Measurements from ENCODE around the gene RAB7B. TPM values are rescaled to one million over a fixed set of nuclear protein-coding genes. Genes with fewer than 3 reads are reported as not detected.

RAB7B gene
- total and polyA plus RNA-seq, 9 donors, result 0.12 to 11.5 (median 3.6) TPM

- H3K4me3 ChIP-seq, result no peak overlapping the region
- no peaks in the 10 kb centered on the region for H3K4me1 ChIP-seq (ENCODE audit: insufficient read depth)
- intact Hi-C loops (cut with DNase I), result no loop called here
- H3K36me3 ChIP-seq, result no peaks in the 10 kb centered on the region
- H3K9me3 ChIP-seq, result no peaks in the 10 kb centered on the region
- H3K27me3 ChIP-seq, result no peaks in the 10 kb centered on the region
- 90 to 98% (median 93%) methylated on average over 3 of the region's 3 CpGs for WGBS, 3 donors
- no peak overlapping the region for H3K27ac ChIP-seq
- TF ChIP-seq EP300 (IDR thresholded peaks at IDR 0.05) (no peak), POLR2A (IDR thresholded peaks at IDR 0.05) (no peak)
- TF ChIP-seq, protein P1, sequence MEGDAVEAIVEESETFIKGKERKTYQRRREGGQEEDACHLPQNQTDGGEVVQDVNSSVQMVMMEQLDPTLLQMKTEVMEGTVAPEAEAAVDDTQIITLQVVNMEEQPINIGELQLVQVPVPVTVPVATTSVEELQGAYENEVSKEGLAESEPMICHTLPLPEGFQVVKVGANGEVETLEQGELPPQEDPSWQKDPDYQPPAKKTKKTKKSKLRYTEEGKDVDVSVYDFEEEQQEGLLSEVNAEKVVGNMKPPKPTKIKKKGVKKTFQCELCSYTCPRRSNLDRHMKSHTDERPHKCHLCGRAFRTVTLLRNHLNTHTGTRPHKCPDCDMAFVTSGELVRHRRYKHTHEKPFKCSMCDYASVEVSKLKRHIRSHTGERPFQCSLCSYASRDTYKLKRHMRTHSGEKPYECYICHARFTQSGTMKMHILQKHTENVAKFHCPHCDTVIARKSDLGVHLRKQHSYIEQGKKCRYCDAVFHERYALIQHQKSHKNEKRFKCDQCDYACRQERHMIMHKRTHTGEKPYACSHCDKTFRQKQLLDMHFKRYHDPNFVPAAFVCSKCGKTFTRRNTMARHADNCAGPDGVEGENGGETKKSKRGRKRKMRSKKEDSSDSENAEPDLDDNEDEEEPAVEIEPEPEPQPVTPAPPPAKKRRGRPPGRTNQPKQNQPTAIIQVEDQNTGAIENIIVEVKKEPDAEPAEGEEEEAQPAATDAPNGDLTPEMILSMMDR (IDR thresholded peaks at IDR 0.05), result no peak
- DNase-seq, result no peak
Measured at GRCh38 chr1:205948886-205949285, 54.3 kb downstream of the RAB7B start.

- WGBS, 3 donors, result 80 to 85% (median 85%) methylated on average over 4 of the region's 4 CpGs
- TF ChIP-seq POLR2A (IDR thresholded peaks at IDR 0.05), result no peak
- TF ChIP-seq, protein P1 (IDR thresholded peaks at IDR 0.05), result no peak
- TF ChIP-seq EP300 (IDR thresholded peaks at IDR 0.05), result no peak
Measured at GRCh38 chr1:205948039-205948438, 55.2 kb downstream of the RAB7B start.

DNA sequence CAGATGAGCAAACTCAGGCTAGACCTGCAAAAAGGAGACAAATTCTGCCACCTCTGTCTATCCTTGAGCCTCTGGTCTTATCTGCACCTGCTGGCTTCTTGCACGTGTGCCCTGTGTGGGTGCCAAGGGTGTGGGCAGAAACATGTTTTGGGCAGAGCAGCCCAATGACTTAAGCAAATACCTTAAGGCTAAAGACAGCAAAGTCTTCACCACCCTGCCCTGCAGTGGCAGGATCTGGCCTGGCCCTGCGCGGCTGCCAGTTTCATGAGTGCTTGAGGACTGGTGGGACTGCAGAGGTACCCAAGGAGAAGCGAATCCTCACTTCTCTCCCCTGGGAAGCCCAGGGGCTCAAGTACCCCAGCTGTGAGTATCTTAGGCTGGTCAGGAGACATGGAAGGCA is 56.2 kb downstream of the RAB7B start:
- no peaks in the 10 kb centered on the region for H3K9me3 ChIP-seq
- H3K4me3 ChIP-seq, result no peak overlapping the region
- TF ChIP-seq EP300 (IDR thresholded peaks at IDR 0.05), result no peak
- TF ChIP-seq, protein P1 (IDR thresholded peaks at IDR 0.05), result no peak
- TF ChIP-seq POLR2A (IDR thresholded peaks at IDR 0.05), result no peak
- no peaks in the 10 kb centered on the region for H3K36me3 ChIP-seq
- DNase-seq, result no peak
- H3K27ac ChIP-seq, result no peak overlapping the region
- 74 to 78% (median 76%) methylated on average over 4 of the region's 4 CpGs for WGBS, 3 donors
- H3K27me3 ChIP-seq, result no peaks in the 10 kb centered on the region
- intact Hi-C loops (cut with DNase I), result no loop called here
- H3K4me1 ChIP-seq (ENCODE audit: insufficient read depth), result no peaks in the 10 kb centered on the region

More at GRCh38 chr1:205948039-205948438, 55.2 kb downstream of the RAB7B start:
- Histone ChIP-seq H3K4me3 (no peak overlapping the region), H3K36me3 (no peaks in the 10 kb centered on the region), H3K27ac (no peak overlapping the region), H3K27me3 (no peaks in the 10 kb centered on the region), H3K9me3 (no peaks in the 10 kb centered on the region), H3K4me1 (ENCODE audit: insufficient read depth) (no peaks in the 10 kb centered on the region)
- no peak for DNase-seq
- intact Hi-C loops (cut with DNase I), result no loop called here

DNA sequence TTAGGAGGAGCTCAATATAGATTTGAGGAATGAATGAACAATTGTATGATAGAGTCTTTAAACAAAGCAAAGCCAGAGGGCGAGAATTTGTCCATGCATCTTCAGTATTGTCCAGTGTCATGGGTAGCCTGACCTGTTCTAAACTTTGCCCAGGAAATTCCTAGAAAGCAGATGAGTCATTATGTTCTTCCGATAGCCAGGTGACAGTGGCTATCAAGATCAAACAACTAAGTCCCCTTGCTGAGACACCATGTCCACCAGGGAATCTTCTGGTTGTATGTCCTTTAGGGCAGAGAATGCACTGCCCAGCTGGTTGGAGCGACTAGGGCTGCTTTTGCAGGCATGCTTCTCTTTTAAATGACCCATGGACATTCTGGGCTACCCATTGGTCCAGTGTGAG is 58.1 kb downstream of the RAB7B start:
- no peaks in the 10 kb centered on the region for H3K4me1 ChIP-seq (ENCODE audit: insufficient read depth)
- no peaks in the 10 kb centered on the region for H3K9me3 ChIP-seq
- no peak overlapping the region for H3K27ac ChIP-seq
- intact Hi-C loops (cut with DNase I), result no loop called here
- H3K36me3 ChIP-seq, result no peaks in the 10 kb centered on the region
- TF ChIP-seq, protein P1 (IDR thresholded peaks at IDR 0.05), result no peak
- TF ChIP-seq EP300 (IDR thresholded peaks at IDR 0.05) (no peak), POLR2A (IDR thresholded peaks at IDR 0.05) (no peak)
- H3K4me3 ChIP-seq, result no peak overlapping the region
- WGBS, 3 donors, result 82 to 93% (median 88%) methylated on average over 3 of the region's 3 CpGs
- H3K27me3 ChIP-seq, result no peaks in the 10 kb centered on the region
- no peak for DNase-seq

Measured in ovary (tissue), 9 donors.